GM21723 (cell line): ENCODE measurements around the gene AGO4.
"Not testable (repeated sequence)": the region's sequence is repeated elsewhere in the genome, so short reads cannot be mapped to it uniquely, and the experiment has no call there.

ENCODE experiments used
- ATAC-seq: cut with Tn5 transposase; IDR thresholded peaks from one replicate; pipeline ENCODE4 v1.9.1; 2021; ENCODE audit warnings: mild to moderate bottlenecking, moderate library complexity; ENCODE audit not compliant: unreplicated experiment

AGO4 gene

DNA sequence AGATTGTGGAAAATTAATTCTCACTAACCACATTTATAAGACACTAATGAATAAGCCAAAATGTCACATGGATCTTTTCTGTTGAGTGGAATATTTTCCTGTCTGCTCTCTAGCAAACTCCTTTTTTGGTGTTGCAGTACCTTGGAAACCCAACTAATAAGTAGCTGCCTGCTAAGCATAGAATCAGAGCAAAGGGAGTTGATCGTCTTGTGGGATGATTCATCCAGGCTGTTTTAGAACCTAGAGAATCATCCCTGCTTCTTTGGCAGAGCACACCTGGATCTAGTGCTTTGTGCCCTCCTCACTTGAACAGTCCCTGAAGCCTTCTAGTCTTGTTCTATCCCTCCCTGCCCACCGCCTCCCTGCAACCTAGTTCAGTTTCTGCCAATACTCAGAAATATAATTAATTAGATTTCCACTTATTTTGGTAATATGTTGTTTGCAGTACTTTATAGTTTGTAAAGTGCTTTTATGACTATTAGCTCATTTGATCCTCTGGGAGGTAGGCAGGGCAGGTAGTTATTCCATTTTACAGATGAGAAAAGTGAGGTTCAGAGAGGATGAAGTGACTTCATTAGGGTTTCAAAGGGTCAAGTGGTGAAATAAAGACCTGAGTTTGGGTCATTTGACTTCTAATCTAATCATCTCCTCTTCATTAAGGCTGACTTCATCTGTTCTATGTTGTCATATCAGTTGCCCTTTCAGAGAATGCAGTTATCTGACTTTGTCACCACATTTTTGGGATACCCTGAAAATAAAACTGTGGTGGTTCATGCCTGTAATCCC is 2.5 kb downstream of the AGO4 start:
- ATAC-seq = no peak

DNA sequence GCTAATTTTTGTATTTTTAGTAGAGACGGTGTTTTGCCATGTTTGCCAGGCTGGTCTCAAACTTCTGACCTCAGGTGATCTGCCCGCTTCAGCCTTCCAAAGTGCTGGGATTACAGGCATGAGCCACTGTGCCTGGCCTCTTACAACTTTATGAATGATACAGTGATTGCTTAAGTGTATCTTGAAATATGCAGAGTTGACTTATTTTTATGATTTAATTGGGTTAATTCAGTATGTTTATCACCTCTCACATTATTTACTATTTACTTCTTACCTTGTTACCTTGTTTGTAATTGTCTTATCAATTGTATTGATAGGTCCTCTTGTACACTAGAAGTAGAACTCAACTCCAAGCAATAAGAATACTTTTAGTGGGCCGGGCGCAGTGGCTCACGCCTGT is 4.9 kb downstream of the AGO4 start:
- ATAC-seq = not testable (repeated sequence)

DNA sequence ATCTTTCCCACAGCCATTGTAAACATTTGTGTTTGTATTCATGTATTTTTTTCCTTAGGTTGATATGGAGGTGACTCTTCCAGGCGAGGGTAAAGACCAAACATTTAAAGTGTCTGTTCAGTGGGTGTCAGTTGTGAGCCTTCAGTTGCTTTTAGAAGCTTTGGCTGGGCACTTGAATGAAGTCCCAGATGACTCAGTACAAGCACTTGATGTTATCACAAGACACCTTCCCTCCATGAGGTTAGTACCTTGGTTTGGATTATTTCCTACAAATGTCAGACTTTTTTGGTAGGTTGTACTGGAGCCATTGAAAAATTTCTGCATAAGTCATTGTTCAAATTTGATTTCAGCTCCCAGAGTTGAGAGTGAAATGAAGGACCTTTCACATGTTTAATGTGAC is 17.4 kb downstream of the AGO4 start:
- no peak for ATAC-seq

DNA sequence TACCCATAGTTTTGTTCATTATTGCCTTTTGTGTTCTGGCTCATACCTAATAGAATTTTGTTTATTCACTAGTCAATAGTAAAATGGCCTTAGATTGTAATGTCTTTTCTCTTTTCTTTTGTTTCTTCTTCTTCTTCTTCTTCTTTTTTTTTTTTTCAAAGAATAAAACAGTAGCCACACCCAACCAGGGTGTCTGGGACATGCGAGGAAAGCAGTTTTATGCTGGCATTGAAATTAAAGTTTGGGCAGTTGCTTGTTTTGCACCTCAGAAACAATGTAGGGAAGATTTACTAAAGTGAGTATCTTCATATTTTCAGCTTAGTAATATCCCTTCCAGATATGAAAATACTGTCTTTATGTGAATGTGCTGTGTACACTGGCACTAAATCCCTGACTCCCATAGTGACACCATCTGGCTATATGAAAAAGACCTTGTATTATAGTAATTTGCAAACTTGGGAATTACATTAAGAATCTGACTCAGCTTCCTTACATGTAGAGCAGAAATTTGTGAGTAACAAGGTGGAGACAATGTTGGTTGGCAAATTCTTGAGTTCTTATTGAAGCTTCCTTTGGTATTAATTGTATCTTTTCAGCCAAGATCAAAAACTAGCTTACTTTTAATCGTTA is 24.6 kb downstream of the AGO4 start:
- ATAC-seq = no peak

DNA sequence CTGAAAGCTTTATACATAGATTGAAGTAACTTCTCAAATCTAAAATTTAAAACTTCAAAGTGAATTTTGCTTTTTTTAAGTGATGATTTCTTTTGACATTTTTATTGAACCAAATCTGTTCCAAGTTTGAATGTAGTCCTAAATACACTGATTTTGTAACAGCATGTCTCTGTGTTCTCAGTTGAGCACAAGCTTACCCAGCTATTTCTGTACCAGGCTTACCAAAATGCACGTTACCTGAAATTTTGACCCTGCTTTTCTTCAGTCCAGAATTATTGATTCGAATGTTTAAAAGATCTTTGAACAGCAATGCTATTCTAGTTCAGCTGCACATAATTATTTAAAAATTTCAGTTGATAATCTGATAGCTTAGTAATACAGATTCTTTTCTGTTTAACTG is 25.6 kb downstream of the AGO4 start:
- no peak for ATAC-seq

DNA sequence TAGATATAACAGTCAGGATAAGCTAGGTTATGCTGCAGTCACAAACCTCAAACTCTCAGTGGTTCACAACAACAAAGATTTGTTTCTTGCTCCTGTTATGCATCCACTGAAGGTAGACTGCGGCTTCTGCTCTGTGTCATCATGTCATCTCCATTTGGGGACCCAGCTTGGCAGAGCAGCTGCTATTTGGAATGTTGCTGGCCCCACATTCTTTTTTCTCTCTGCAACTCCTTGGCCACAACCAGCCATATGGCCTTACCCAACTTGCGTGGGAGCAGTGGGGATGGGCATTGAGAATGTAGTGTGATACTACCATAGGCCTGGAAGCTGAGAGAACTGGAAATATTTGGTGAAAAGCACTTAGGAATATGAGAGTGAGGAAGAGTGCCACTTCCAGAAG is 26.4 kb downstream of the AGO4 start:
- ATAC-seq = no peak

DNA sequence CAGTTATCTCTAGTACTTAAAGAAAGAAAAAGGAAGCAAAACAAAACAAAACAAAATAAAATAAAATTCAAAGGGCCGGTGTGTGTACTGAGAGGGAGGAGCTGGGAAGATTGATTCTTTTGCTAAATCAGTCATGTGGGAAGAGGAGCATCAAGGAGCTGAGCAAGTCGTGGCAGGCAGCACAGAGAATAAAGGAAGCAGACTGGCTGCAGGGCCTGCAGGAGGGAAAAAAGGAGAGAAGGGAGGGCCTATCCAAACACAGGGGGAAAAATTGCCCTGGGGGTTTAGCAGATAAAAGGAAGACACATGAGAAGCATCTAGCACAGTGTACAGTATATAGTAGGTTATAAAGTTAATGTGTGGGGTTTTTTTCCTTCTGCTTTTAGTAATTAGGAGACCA is 27.6 kb downstream of the AGO4 start:
- no peak for ATAC-seq

DNA sequence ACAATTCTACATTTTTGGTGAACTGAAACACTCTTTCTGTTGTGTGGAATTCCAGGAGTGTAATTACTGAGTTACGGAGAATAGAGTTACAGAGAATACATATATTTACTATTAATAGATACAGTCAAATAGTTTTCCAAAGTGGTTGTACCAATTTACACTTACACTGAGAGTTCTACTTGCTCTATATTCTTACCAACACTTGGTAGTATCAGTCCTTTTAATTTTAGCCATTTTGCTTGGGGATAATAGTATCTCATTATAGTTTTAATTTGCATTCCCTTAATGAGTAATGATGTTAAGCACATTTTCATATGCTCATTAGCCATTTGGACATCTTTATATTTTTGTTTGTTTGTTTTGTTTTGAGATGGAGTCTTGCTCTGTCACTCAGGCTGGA is 28.9 kb downstream of the AGO4 start:
- ATAC-seq = no peak

DNA sequence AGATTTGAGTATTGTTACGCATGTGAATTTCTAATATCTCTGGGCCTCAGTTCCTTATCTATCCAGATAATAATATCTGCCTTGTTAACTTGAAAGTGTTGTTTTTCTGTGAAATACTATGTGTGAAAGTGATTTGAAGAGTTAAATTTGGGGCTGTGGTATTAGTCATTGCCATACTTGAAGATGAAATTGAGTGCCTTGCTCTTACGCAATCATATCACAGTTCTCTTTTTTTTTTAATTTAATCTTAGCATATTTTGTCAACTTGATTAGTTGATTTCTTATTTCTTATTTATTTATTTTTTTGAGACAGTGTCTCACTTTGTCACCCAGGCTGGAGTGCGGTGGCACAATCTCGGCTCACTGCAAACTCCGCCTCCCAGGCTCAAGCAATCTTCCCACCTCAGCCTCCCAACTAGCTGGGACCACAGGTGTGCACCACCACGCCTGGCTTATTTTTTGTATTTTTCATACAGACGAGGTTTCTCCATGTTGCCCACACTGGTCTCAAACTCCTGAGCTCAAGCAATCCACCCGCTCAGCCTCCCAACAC is 31.0 kb downstream of the AGO4 start:
- no peak for ATAC-seq

DNA sequence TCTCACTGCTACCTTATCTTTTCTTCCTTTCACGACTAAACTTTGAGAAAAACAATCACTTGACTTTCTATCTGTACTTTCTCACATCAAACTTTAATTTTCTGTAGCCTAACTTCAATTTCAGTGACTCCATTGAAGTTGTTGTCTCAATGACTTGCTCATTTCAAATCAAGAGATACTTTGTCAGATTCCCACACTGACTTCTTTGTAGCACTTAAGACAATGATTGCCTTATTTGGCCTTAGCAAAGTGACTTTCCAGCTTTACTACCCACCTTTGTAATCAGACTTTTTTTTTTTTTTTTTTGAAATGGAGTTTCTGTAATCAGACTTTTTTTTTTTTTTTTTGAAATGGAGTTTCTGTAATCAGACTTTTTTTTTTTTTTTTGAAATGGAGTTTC is 37.0 kb downstream of the AGO4 start:
- ATAC-seq = no peak

DNA sequence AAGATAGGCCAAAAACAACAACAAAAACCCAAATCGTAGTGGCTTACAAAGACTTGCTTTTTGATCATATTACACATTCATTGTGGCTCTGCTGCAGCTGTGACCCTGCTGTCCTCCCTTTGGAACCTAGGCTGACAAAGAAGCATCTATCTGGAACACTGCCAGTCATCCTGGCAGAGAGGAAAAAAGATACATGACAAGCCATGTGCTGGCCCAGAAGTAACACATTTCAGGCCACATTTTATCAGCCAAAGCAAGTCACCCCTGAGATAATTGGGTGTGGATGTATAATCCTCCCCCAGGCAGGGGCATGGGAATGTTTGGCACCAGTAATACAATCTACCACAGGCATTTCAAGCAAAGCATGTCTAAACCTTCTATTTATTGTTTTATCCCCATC is 38.0 kb downstream of the AGO4 start:
- no peak for ATAC-seq

DNA sequence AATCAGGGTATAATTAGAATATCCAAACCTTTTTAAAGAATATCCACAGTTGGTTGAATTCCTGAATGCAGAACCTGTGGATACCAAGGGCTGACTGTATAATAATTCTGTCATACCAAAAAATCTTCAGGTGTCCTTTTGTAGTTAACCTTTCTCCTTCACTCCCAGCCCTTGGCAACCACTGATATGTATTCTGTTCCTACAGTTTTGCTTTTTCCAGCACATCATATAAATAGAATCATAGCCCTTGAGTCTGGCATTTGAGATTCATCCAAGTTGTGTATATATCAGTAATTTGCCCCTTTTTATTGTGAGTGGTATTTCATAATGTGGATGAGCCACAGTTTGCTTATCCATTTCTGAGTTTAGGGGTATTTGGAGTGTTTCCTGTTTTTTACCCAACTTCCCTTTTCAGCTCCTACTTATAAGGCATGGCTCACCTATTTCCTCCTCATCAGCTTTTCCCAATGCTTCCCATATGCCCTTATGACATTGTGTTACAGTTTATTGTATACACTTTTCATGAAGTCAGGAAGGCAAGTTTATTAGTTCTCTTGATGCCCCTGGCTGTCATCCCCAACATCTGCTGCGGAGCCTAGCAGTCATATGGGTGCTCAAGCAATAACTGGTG is 40.2 kb downstream of the AGO4 start:
- no peak for ATAC-seq

DNA sequence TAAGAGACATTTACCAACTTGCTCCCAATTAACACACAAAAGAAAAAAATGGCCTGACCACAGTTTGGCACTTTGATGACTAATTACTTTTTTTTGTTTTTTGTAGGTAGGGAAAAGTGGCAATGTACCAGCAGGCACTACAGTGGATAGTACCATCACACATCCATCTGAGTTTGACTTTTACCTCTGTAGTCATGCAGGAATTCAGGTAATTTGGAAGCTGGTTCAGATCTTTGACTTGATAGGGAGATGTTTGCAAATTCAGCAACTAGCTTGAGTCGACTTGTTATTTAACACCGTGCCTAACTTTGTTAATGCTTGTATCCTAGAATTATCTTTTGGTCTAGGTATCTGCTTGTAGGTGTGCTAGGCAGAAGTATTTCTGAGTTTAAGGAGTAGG is 42.2 kb downstream of the AGO4 start:
- no peak for ATAC-seq

DNA sequence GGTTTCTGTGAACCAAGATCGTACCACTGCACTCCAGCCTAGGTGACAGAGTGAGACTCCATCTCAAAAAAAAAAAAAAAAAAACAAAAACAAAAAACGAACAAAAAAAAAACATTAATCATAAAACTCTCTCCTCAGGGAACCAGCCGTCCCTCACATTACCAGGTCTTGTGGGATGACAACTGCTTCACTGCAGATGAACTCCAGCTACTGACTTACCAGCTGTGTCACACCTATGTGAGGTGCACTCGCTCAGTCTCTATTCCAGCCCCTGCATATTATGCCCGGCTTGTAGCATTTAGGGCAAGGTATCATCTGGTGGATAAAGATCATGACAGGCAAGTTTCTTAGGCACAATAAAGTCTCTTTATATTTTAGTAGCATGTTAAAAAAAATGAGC is 42.9 kb downstream of the AGO4 start:
- no peak for ATAC-seq

DNA sequence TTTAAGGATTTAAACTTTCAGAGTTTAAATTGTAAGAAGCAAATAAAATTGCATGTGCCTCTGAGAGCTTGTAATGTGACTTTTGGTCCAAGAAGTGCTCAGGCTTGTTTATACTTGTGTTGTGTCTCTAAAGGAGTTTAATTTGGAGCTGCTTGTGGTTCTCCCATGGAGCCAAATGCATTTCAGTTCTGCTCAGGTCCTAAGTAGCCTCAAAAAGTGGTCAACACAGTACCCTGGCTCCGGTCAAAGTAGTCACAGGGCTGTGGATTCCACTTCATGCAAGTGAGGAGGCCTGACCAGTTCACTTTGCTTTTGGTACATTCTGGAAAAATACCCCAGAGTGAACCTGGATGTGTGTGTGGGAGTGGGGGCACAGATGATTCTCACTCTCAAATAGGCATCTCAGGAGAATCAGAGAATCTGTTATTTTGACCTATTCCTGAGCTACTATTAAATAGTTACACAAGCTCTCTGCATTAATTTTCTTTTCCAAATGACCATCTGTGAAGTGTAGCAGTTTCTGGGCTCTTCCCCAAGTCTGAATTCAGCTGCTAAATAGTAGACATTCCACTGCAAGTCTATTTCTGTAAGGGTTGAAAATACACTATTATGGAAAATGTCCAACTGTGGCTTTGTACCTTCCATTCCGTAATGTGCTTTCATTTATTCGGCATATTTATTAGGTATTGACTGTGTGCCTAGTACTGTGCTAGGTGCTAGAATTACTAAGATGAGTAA is 43.5 kb downstream of the AGO4 start:
- ATAC-seq = no peak

DNA sequence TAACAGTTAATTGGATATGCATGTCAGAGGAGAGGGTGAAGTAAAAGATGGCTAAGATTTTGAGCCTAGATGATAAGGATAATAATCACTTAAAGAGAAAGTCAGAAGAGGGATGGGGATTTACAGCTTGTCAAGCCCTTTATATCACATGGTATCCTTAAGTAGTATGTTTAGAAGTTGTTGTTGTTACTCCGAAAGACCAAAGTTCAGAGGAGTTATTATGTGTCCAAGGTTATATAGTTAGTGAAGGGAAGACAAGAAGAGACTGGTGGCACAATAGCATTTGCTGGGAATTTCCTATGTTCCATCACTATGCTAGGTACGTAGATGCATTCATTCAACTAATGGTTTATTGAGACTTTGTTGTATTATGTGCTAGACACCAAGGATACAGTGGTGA is 44.4 kb downstream of the AGO4 start:
- no peak for ATAC-seq

DNA sequence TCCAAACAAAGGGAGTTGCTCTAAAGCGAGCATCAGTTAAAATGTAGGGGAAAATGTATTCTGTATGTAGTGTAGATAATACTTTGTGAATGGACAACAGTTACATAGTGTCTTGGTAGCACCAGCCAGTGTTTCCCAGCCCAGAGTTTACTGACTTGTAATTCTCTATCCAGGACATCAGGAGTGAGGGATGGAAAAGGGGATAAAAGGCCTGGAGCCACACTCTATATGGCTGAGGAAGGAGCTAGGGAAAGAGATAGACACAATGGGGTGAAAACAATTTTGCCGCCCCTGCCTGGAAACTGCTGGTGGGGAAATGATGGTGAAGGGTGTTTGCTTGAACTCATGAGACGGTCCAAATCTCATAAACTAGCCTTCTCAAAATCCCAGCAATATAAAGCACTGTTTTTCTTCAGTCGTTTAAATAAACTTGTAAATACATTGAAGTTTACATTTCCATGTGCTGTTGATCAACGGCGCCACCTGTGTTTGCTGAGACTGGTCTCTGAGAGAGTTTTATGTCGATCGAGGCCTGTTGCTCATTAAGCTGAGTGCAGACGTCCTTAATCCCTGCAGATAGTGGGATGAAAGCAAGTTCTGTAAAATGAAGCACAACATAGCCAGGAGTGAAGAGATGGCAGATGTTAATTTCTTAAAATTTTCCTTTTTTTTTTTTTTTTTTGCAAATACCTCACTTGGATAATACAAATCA is 47.3 kb downstream of the AGO4 start:
- no peak for ATAC-seq

DNA sequence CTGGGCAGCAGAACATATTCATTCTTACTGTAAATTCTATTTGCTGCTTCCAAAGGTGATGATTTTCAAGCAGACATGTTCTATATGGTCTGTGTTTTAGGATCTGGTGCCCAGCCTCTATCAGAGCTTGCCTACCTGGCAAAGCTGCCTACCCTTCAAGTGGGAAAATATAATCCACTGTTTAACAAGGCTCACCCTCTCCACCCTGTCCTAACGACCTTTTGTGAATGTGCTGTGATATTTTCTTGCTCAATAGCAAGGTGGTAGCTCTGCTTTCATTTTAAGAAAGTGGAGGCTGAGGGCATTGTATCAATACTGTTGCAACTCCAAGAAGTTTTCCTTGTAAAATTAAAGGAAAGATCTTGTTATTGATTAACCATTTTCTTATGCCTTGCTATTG is 49.1 kb downstream of the AGO4 start:
- ATAC-seq = no peak

DNA sequence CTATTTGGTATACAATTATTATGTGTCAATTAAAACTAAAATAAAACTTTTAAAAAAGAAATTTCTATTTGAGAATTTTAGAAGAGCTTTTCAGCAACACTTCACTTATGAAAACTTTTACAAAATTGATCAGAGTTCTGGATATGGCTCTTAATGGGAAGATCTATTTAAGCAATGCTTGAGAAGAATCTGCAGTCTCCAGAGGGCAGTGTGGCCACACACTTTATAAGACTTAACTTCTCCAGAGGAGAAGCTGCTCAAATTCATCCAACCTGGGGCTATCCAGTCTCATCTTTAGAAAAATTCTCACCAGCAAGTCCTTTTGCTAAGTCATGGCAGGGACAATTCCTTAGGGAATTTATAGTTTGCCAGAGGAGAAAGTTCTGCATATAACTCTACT is 50.0 kb downstream of the AGO4 start:
- no peak for ATAC-seq

DNA sequence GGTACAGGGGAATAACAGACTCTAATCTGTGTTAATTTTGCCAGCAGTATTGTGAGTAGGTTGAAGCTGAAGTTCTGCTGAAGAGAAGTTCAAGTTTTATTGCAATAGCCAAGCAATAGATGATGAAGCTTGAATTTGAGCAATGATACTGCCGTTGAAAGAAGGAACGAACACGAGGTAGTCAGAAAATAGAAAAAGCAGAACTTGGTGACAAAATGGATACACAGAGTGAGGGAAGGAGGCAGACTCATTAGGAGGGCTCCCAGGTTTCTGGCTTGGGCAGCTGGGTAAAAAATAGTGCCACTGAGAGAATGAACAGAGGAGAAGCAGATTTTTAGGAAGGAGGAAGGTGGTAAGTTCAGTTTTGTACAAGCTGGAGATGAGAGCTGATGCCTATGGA is 52.9 kb downstream of the AGO4 start:
- ATAC-seq = no peak

DNA sequence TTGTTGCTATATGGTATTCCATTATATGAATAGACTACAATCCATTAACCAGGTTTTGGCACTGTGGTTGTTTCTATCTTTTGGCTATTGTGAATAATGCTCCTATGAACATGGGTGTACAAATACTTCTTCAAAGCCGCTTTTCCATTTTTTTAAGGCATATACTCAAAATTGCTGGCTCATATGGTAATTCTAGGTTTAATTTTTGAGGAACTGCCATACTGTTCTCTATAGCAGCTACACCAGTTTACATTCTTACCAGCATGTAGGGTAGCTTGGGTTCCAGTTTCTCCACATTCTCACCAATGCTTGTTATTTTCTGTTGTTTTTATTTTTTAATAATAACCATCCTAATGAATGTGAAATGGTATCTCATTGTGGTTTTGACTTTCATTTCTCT is 55.3 kb downstream of the AGO4 start:
- ATAC-seq = no peak
